ENCODE measurements around the gene LRTM2.

GRCh38 chr12:1799051-1799881 is 21.1 kb upstream of the LRTM2 start:
- TF ChIP-seq CTCF (conservative IDR thresholded peaks at IDR 0.05; ENCODE audit: low read length) (no peak), EZH2phosphoT487 (IDR thresholded peaks at IDR 0.05; ENCODE audit: borderline replicate concordance, low read depth, low read length) (no peak)
